T-helper 2 cell treated with Interferon-gamma antibody and Interleukin-4, amounts not matched to agents 5 μg/mL and 100 μg/mL, for 36 hours (primary cell): ENCODE results near the gene PCDH9.

ENCODE experiments used
- DNase-seq: peaks from one replicate; pipeline ENCODE4 v3.0.0; 2021; ENCODE audit warnings: low spot score
- H3K27ac Mint-ChIP-seq: one replicate; pipeline ENCODE4 v1.8.0; 2021; ENCODE audit warnings: mild to moderate bottlenecking, mixed read lengths
- H3K27me3 Mint-ChIP-seq: one replicate; pipeline ENCODE4 v1.8.0; 2021; ENCODE audit warnings: low read depth, mixed read lengths
- H3K36me3 Mint-ChIP-seq: one replicate; pipeline ENCODE4 v1.8.0; 2021; ENCODE audit warnings: low read depth, mixed read lengths
- H3K4me1 Mint-ChIP-seq: one replicate; pipeline ENCODE4 v1.8.0; 2021; ENCODE audit warnings: low read depth, mixed read lengths
- H3K4me3 Mint-ChIP-seq: one replicate; pipeline ENCODE4 v1.8.0; 2022; ENCODE audit warnings: mild to moderate bottlenecking, moderate library complexity, mixed read lengths
- H3K9me3 Mint-ChIP-seq: one replicate; pipeline ENCODE4 v1.8.0; 2021; ENCODE audit warnings: mixed read lengths

Gene PCDH9

GRCh38 chr13:66943530-66943929 lies 286.6 kb downstream of the PCDH9 start:
- no peak for DNase-seq
- H3K36me3 Mint-ChIP-seq = no peaks in the 10 kb centered on the region
- H3K4me3 Mint-ChIP-seq = no peak overlapping the region
- no peaks in the 10 kb centered on the region for H3K4me1 Mint-ChIP-seq
- peaks cover 4% of the 10 kb centered on the region for H3K9me3 Mint-ChIP-seq
- no peak overlapping the region for H3K27ac Mint-ChIP-seq
- H3K27me3 Mint-ChIP-seq = no peaks in the 10 kb centered on the region

- H3K27ac Mint-ChIP-seq = no peak overlapping the region
- DNase-seq = no peak
- H3K36me3 Mint-ChIP-seq = no peaks in the 10 kb centered on the region
Observed at GRCh38 chr13:66940113-66940512, 290.0 kb downstream of the PCDH9 start.

DNA sequence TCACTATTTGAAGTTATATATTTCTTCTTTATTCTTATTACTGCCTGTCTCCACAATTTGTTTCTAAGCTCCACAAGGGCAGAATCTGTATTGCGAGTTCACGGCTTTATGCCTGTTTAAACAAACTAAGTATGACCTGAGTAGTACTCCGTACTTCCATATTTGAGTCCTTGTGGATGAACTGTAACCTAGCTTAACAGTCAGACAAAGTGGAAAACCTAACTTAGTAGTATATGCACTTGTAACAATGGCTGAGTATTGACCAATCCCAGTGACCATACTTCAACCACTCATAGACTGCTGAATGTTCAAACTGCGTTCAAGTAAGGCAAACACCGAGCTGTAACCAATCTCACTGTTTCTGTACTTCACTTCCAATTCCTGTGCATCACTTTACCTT lies 292.7 kb downstream of the PCDH9 start:
- H3K4me3 Mint-ChIP-seq = no peak overlapping the region
- no peaks in the 10 kb centered on the region for H3K4me1 Mint-ChIP-seq
- no peak for DNase-seq
- H3K27me3 Mint-ChIP-seq = no peaks in the 10 kb centered on the region
- peaks cover 4% of the 10 kb centered on the region for H3K9me3 Mint-ChIP-seq
- H3K36me3 Mint-ChIP-seq = no peaks in the 10 kb centered on the region
- no peak overlapping the region for H3K27ac Mint-ChIP-seq

More at GRCh38 chr13:66940113-66940512, 290.0 kb downstream of the PCDH9 start:
- no peaks in the 10 kb centered on the region for H3K4me1 Mint-ChIP-seq
- peaks cover 4% of the 10 kb centered on the region for H3K9me3 Mint-ChIP-seq
- H3K4me3 Mint-ChIP-seq = no peak overlapping the region
- no peaks in the 10 kb centered on the region for H3K27me3 Mint-ChIP-seq

DNA sequence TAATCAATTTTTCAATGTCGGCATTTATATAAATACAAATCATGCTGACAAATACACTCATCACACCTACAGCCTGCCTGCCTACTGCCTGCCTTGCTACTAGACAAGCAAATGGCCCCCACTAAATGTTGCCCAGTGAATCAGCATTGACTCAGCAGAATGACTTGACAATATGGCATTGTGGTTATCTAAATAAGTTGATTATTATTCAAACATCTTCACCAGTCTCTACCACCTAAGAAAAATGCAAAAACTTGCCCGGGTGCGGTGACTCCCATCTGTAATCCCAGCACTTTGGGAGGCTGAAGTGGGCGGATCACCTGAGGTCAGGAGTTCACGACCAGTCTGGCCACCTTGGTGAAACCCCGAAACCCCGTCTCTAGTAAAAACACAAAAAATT lies 296.1 kb downstream of the PCDH9 start:
- Mint-ChIP-seq H3K9me3 (no peaks in the 10 kb centered on the region), H3K27me3 (no peaks in the 10 kb centered on the region), H3K4me1 (no peaks in the 10 kb centered on the region)

GRCh38 chr13:66933527-66933926 lies 296.6 kb downstream of the PCDH9 start:
- DNase-seq = no peak
- Mint-ChIP-seq H3K27me3 (no peaks in the 10 kb centered on the region), H3K36me3 (no peaks in the 10 kb centered on the region), H3K9me3 (no peaks in the 10 kb centered on the region), H3K4me1 (no peaks in the 10 kb centered on the region), H3K27ac (no peak overlapping the region), H3K4me3 (no peak overlapping the region)

More for the DNA sequence above, 296.1 kb downstream of the PCDH9 start:
- H3K36me3 Mint-ChIP-seq = no peaks in the 10 kb centered on the region
- no peak for DNase-seq
- H3K27ac Mint-ChIP-seq = no peak overlapping the region
- H3K4me3 Mint-ChIP-seq = no peak overlapping the region

- Mint-ChIP-seq H3K4me1 (no peaks in the 10 kb centered on the region), H3K9me3 (no peaks in the 10 kb centered on the region), H3K36me3 (no peaks in the 10 kb centered on the region), H3K27ac (no peak overlapping the region), H3K27me3 (no peaks in the 10 kb centered on the region), H3K4me3 (no peak overlapping the region)
- DNase-seq = no peak
Observed at GRCh38 chr13:66927562-66927961, 302.6 kb downstream of the PCDH9 start.

DNA sequence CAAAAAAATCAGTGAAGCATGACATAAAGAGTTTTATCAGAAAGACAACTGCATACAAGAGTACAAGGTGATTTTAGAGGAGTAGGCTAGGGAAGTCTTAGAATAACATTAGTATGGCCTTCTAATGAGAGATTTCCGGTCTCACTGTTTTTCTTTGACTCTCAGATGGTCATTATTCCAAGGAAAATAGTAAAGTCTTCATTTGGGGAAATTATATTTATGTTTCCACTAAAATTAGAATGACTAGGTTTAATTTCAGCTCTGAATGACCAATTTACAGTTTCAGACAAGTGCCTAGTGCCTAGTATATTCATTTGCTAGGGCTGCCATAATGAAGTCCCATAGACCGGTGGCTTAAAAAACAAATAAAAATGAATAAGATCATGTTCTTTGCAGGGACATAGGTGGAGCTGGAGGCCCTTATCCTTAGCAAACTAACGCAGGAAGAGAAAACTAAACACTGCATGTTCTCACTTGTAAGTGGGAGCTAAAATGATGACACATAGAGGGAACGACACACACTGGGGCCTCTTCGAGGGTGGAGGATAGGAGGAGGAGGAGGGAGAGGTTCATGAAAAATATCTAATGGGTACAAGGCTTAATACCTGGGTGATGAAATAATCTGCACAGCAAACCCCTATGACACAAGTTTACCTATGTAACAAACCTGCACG lies 303.1 kb downstream of the PCDH9 start:
- Mint-ChIP-seq H3K36me3 (no peaks in the 10 kb centered on the region), H3K4me3 (no peak overlapping the region), H3K9me3 (no peaks in the 10 kb centered on the region), H3K27ac (no peak overlapping the region), H3K4me1 (no peaks in the 10 kb centered on the region), H3K27me3 (no peaks in the 10 kb centered on the region)
- DNase-seq = no peak

DNA sequence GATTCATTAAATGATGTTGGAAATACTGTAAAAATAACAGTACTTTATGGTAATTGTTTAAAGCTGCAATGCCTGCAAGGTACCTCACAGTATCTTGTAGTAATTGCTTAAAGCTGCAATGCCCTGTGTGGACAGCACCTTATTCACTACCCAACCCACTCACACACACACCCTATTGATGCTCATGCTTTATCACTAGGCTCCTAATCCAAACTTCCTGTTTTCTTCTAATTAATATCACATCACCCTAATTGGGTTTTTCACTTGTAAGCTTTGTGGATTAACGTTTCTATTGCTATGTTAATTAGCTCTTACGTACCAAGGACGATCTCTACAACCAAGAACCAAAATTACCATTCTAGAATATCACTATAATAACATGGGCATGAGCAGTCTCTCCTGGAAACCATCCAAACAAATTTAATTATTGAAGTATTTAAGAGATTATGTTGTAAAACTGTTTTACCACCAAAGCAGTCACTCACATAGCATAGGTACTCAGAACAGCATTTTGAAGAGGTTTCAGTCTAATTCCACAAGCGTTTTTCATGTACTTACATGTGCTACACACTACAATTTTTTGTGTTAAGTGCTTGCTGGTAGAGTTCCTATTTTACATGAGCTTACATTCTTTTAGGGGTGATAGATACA lies 303.8 kb downstream of the PCDH9 start:
- no peaks in the 10 kb centered on the region for H3K36me3 Mint-ChIP-seq
- H3K4me3 Mint-ChIP-seq = no peak overlapping the region
- no peak for DNase-seq
- H3K27me3 Mint-ChIP-seq = no peaks in the 10 kb centered on the region
- no peaks in the 10 kb centered on the region for H3K9me3 Mint-ChIP-seq
- H3K4me1 Mint-ChIP-seq = no peaks in the 10 kb centered on the region
- no peak overlapping the region for H3K27ac Mint-ChIP-seq

- no peak for DNase-seq
- no peaks in the 10 kb centered on the region for H3K9me3 Mint-ChIP-seq
- no peak overlapping the region for H3K4me3 Mint-ChIP-seq
- no peaks in the 10 kb centered on the region for H3K36me3 Mint-ChIP-seq
- no peaks in the 10 kb centered on the region for H3K27me3 Mint-ChIP-seq
- no peak overlapping the region for H3K27ac Mint-ChIP-seq
- H3K4me1 Mint-ChIP-seq = no peaks in the 10 kb centered on the region
Observed at GRCh38 chr13:66922444-66922843, 307.7 kb downstream of the PCDH9 start.

DNA sequence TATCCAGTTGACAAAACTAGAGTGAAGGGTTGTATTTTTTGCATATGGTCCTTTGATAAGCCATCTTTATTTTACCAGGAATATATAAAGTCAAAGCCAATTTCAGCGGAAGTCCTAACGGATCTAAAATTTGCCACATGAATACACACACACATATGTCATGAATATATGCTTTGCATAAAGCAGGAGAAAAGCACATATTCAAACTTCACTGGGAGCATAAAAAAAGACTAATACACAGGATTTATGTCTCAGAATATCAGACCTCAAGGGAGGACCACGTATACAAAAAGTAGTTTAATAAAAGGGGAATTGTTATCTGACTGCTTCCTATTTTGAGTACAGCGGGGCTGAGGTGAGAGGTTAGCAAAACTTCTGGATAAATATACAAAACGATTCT lies 308.7 kb downstream of the PCDH9 start:
- no peaks in the 10 kb centered on the region for H3K36me3 Mint-ChIP-seq
- no peak for DNase-seq

GRCh38 chr13:66915596-66916185 lies 314.4 kb downstream of the PCDH9 start:
- no peak for DNase-seq
- Mint-ChIP-seq H3K36me3 (no peaks in the 10 kb centered on the region), H3K27me3 (no peaks in the 10 kb centered on the region), H3K4me3 (no peak overlapping the region), H3K9me3 (no peaks in the 10 kb centered on the region), H3K4me1 (peaks cover 6% of the 10 kb centered on the region), H3K27ac (no peak overlapping the region)

More for the DNA sequence above, 308.7 kb downstream of the PCDH9 start:
- H3K4me1 Mint-ChIP-seq = no peaks in the 10 kb centered on the region
- H3K9me3 Mint-ChIP-seq = no peaks in the 10 kb centered on the region
- no peak overlapping the region for H3K27ac Mint-ChIP-seq
- no peak overlapping the region for H3K4me3 Mint-ChIP-seq
- no peaks in the 10 kb centered on the region for H3K27me3 Mint-ChIP-seq

- H3K4me3 Mint-ChIP-seq = no peak overlapping the region
- no peaks in the 10 kb centered on the region for H3K27me3 Mint-ChIP-seq
- H3K9me3 Mint-ChIP-seq = no peaks in the 10 kb centered on the region
- peaks cover 6% of the 10 kb centered on the region for H3K4me1 Mint-ChIP-seq
- no peak overlapping the region for H3K27ac Mint-ChIP-seq
- DNase-seq = no peak
- H3K36me3 Mint-ChIP-seq = no peaks in the 10 kb centered on the region
Observed at GRCh38 chr13:66914155-66914554, 316.0 kb downstream of the PCDH9 start.

- Mint-ChIP-seq H3K36me3 (no peaks in the 10 kb centered on the region), H3K4me3 (no peak overlapping the region), H3K27me3 (no peaks in the 10 kb centered on the region), H3K27ac (no peak overlapping the region), H3K4me1 (peaks cover 6% of the 10 kb centered on the region), H3K9me3 (no peaks in the 10 kb centered on the region)
- DNase-seq = no peak
Observed at GRCh38 chr13:66911411-66911939, 318.7 kb downstream of the PCDH9 start.

DNA sequence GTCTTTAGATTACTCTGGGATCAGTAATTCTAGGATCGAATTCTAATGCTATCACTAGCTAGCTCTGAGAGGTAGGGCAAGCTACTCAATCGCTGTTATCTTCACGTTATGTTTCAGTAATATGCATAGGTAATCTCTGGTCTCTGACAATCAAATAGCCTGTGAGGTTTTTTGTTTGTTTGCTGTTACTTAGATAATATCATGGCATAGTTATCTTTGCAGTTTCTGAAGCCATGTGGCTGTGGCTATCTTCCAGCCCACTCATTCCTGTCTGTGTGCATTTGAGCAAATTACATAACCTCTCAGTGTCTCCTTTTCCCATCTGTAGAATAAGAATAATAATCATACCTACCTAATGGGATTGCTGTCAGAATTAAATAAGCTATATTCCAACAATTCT lies 330.2 kb downstream of the PCDH9 start:
- H3K9me3 Mint-ChIP-seq = no peaks in the 10 kb centered on the region
- no peaks in the 10 kb centered on the region for H3K27me3 Mint-ChIP-seq
- no peaks in the 10 kb centered on the region for H3K36me3 Mint-ChIP-seq
- no peak overlapping the region for H3K4me3 Mint-ChIP-seq
- no peaks in the 10 kb centered on the region for H3K4me1 Mint-ChIP-seq
- no peak overlapping the region for H3K27ac Mint-ChIP-seq
- no peak for DNase-seq
